Neural progenitor cell (in vitro differentiated cells): ENCODE data around the gene TMEM266.

Source experiments
- CTCF ChIP-seq: fragments of 200-600 bp; sonication (generic); IDR thresholded peaks from 2 replicates; pipeline ENCODE4 v1.5.1; 2017; ENCODE audit warnings: antibody characterized with exemption, mild to moderate bottlenecking
- EZH2 ChIP-seq: fragments of 200-600 bp; sonication (generic); IDR thresholded peaks from 2 replicates; pipeline ENCODE4 v1.6.1; 2017; ENCODE audit warnings: antibody characterized with exemption, mild to moderate bottlenecking, moderate library complexity

DNA sequence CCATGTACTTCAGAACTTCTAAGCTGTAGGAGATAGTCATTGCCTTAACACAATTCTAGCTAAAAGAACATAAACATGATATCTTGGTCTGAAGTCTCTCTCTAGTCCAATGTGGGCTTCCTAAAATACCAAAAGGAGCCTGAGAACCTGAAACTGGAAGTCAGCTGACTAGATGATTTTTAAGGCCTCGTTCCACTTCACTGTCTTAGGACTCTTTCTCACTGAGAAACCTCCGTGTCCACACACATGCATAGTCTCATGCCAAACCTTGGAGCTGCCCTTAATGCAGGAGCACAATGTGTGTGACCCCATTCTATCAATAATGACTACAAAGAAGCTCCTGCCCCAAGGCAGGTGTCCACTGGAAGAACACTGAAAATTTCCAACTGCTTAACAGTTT lies 163.7 kb downstream of the TMEM266 start:
- TF ChIP-seq EZH2 (no peak), CTCF (no peak)
